IMR-90 (cell line): Measurements from ENCODE around the gene DGLUCY.

Experiments used
- CTCF ChIP-seq: conservative IDR thresholded peaks from 2 replicates; pipeline ENCODE4 v1.5.1; 2012; ENCODE audit warnings: mild to moderate bottlenecking, low read depth, low read length, improper control_type of control experiment
- MAFK ChIP-seq: IDR thresholded peaks from 2 replicates; pipeline ENCODE4 v1.6.1; 2012; ENCODE audit warnings: low read depth, low read length, improper control_type of control experiment
- MAZ ChIP-seq: IDR thresholded peaks from 2 replicates; pipeline ENCODE4 v1.6.1; 2012; ENCODE audit warnings: low read depth, mild to moderate bottlenecking, low read length, improper control_type of control experiment, moderate library complexity, borderline replicate concordance

GRCh38 chr14:91149462-91149861, 35.6 kb downstream of the DGLUCY start:
- TF ChIP-seq CTCF (no peak), MAFK (peak; percentile 100), MAZ (peak; percentile 36; the same call in 1 of the 2 replicates)
